ENCODE results near the gene MASP1. TPM values are rescaled to one million over a fixed set of nuclear protein-coding genes. Genes with fewer than 3 reads are reported as not detected.

Gene MASP1
- total RNA-seq, 1 experiment from 2014 or later: 1.0 TPM

DNA sequence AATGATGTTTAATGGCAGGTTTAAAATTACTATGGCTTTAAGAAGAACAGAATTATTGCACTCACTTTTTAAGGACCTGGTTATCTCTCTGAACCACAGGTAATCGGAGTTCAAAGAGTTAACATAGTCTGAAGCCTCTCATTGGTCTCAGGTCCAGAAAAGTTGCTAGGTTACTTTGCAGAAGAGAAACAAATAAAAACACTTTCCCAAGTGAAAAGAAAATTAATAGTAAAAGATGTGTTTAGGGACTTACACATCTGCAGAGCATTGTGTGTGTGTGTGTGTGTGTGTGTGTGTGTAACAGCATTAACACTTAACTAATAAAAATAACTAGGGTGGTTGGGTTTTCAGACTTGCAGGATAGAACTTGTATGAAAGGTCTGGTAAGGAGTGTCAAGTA lies 1.0 kb downstream of the MASP1 start:
- peaks cover 7% of the 10 kb centered on the region for H3K23me2 ChIP-seq (ENCODE audit: insufficient read length, low read depth, low read length, poor library complexity, severe bottlenecking)
- H2BK12ac ChIP-seq (ENCODE audit: insufficient read length, low read depth, low read length): no peak overlapping the region
- H3K18ac ChIP-seq (ENCODE audit: insufficient read length, low read depth, low read length): no peak overlapping the region
- H4K8ac ChIP-seq (replicated peaks; ENCODE audit: insufficient read length, low read depth, low read length): no peak overlapping the region
- no peak overlapping the region for H3K27ac ChIP-seq (ENCODE audit: insufficient read length, low read depth, low read length)
- H2BK20ac ChIP-seq (ENCODE audit: low read depth, low read length, poor library complexity, severe bottlenecking): no peak overlapping the region
- H3K23ac ChIP-seq (ENCODE audit: insufficient read length, low read depth, low read length): no peak overlapping the region
- H3K9ac ChIP-seq (ENCODE audit: extremely low read depth, insufficient read length, low read length): no peak overlapping the region
- no peak overlapping the region for H2BK5ac ChIP-seq (ENCODE audit: insufficient read length, low read length)
- no peak for DNase-seq
- no peak overlapping the region for H3K14ac ChIP-seq (ENCODE audit: insufficient read depth, low read length)
- no peaks in the 10 kb centered on the region for H3K9me3 Mint-ChIP-seq
- no peaks in the 10 kb centered on the region for H3K36me3 Mint-ChIP-seq (ENCODE audit: insufficient read depth in 1 of 3, low read depth in 3 of 3)
- TF ChIP-seq, protein P1, sequence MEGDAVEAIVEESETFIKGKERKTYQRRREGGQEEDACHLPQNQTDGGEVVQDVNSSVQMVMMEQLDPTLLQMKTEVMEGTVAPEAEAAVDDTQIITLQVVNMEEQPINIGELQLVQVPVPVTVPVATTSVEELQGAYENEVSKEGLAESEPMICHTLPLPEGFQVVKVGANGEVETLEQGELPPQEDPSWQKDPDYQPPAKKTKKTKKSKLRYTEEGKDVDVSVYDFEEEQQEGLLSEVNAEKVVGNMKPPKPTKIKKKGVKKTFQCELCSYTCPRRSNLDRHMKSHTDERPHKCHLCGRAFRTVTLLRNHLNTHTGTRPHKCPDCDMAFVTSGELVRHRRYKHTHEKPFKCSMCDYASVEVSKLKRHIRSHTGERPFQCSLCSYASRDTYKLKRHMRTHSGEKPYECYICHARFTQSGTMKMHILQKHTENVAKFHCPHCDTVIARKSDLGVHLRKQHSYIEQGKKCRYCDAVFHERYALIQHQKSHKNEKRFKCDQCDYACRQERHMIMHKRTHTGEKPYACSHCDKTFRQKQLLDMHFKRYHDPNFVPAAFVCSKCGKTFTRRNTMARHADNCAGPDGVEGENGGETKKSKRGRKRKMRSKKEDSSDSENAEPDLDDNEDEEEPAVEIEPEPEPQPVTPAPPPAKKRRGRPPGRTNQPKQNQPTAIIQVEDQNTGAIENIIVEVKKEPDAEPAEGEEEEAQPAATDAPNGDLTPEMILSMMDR (conservative IDR thresholded peaks at IDR 0.05): no peak
- H3K27me3 ChIP-seq (ENCODE audit: insufficient read depth, low read length): no peaks in the 10 kb centered on the region
- WGBS (ENCODE audit: extremely low coverage, insufficient read length, low lambda C conversion rate): no CpG with 5 or more reads among the region's 1 CpG
- H2AFZ ChIP-seq (ENCODE audit: low read length): no peak overlapping the region
- peak overlapping the region in 1 of 2 experiments; percentile 6; a peak in 2 of 5 replicates for H3K4me3 Mint-ChIP-seq
- no peak overlapping the region for H3K27ac Mint-ChIP-seq
- no peak overlapping the region for H4K91ac ChIP-seq (ENCODE audit: insufficient read length, low read depth, low read length)
- no peak overlapping the region for H3K56ac ChIP-seq (ENCODE audit: insufficient read length, low read depth, low read length)
- no peak overlapping the region for H3T11ph ChIP-seq (ENCODE audit: low read length)
- no peaks in the 10 kb centered on the region for H3K79me2 ChIP-seq (ENCODE audit: insufficient read depth, low read length)
- H2BK120ac ChIP-seq (ENCODE audit: low read depth, low read length, poor library complexity, severe bottlenecking): no peak overlapping the region
- no peaks in the 10 kb centered on the region for H4K20me1 ChIP-seq (ENCODE audit: control insufficient read depth, insufficient read depth, insufficient read length)
- peaks cover 36 to 49% of the 10 kb centered on the region in 2 experiments for H3K4me1 Mint-ChIP-seq
- peaks cover 13% of the 10 kb centered on the region for H3K4me1 ChIP-seq (ENCODE audit: insufficient read depth, low read length)
- H2BK15ac ChIP-seq (ENCODE audit: low read depth, low read length): no peak overlapping the region
- H3K9me3 ChIP-seq (ENCODE audit: control insufficient read depth, low read depth, low read length): no peaks in the 10 kb centered on the region
- H3K4ac ChIP-seq (ENCODE audit: low read depth, low read length): no peak overlapping the region
- no peak overlapping the region for H3K4me2 ChIP-seq (ENCODE audit: insufficient read depth, insufficient read length, low read length)
- H4K5ac ChIP-seq (ENCODE audit: insufficient read length, low read depth, low read length): no peak overlapping the region
- no peak overlapping the region for H2AK5ac ChIP-seq (ENCODE audit: insufficient read length, low read length)
- no peaks in the 10 kb centered on the region for H3K79me1 ChIP-seq (ENCODE audit: insufficient read depth, low read depth, low read length, poor library complexity, severe bottlenecking)
- peaks cover 19% of the 10 kb centered on the region for H3K27me3 Mint-ChIP-seq (ENCODE audit: low read depth)

Measured in H9 (cell line).